ENCODE results near the gene CACNA2D4.
A peak's percentile ranks its signal among the peaks of the same experiment; 100 is the strongest.

The CACNA2D4 gene

DNA sequence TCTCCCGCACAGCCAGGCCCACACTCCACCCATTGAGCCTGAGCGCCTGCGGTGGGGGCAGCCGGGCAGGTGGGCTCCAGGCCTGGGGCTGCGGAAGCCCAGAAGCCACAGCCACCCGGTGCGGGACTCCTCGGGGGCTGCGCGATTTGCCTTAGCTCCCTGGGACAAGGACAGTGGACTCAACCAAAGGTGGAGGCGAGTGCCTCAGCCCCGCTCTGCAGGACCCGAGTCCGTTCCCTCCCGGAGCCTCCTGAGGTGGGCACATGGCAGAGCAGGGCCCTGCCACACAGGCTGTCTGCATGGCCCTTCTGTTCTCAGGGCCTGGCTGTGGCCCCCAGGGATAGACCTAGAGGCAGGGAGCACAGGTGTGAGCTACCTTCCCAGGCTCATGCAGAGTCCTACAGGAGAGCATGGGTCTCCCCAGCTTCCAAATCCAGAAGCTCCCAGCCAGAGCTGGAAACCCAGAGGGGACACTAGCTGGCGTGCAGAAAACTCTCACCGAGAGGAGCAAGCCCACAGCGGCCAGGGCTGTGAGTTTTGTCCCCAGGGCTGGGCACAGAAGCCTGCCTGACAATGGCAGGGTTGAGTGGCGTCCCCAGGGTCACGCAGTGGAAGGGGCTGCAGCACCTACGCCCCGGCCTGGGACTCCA, 120.3 kb downstream of the CACNA2D4 start:
- no peak for DNase-seq

DNA sequence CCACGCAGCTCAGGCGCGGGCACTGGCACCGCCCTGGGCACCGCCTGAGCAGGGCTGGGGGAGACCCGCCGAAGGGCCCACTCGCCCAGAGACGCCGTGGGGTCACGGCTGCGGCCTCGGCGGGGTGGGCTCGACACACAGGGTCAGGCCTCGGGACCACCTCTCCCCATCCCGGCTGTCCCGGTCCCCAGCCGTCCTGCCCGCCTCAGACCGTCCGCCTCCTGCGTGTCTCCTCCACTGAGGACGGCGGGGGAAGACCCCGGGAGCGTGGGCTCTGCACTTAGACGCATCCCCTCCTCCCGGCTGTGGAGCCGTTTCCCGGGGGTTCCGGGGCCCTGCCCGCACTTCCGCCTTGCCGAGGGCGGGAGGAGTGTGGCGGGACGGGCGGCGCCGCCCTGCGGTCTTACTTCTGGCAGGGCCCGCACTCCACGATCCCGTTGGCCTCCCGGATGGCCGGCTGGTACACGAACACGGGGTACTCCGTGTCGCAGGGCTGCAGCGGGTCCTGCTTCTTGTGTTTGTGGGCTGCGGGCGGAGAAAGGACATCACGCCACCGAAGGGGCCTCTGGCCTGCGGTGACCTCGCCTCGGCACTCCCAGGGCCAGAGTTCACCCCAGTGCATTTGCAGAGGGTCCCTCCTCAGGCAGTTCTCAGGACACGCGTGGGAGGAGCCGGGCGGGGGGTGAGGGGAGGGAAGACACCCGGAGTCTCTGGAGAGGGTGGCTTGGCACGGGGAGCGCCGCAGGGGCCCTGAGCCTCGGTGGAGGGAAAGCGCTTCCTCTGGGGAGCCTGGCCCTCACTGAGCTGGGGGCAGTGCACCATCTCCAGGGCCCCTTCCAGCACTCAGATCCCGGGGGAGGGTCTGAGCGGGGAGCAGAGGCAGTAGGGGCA, 121.2 kb downstream of the CACNA2D4 start:
- peak; percentile 27 to 68 (median 44) for DNase-seq

DNA sequence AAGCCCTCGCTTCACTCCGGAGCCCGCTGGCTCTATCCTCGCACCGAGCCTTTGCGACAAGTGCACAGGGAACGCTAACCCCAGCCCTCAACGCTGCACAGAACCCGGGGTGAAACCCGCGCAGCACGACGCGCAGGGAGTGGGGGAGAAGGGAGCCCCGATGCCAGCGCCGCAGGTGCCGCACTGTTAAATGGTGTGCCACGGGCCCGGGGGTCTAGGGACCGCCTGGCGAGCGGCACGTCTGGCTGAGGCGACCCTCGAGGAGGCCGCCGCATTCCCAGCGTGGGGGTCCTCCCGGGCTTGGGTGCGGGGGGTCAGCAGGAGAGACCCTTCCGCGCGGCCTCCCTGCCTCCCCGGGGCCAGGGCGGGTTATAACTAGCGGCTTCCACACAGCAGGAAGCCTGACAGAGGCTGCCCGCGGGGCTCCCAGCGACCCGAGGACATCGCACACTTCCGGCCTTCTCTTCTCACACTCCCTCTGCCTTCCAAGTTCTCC, 121.9 kb downstream of the CACNA2D4 start:
- DNase-seq = peak in 5 of 6 experiments; percentile 14 to 70 (median 55)

DNA sequence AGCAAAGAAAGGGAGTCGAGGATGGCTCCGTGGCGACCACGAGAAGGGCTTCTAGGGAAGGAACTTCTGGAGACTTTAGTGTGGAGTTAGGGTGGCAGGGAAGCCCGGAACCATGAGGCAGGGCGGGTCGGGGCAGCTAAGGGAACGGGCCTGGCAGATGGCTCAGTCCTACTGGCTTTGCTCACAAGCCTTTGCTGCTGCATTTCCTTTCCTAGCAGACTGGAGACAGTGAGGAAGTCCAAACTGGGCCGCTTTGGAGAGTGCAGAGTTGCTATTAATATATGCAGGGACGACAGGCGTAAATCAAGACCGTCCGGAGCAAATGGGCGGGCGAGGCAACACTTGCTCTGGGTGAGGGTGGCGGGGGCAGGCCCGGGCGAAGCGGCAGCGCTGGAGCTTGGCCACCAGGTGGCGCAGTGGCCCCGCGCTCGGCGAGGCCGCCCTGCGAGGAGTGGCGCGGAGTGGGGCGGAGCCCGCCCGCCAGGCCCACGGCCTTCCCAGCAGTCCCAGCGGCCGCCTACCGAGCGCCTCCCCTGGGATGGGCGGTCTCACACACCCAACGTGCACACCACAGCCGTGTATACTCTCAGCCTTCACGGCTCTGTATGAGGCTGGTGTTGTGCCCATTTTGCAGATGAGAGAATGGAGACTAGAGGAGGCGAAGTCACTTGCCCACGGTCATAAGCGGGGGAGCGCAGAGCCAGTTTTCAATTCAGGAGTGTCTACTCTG, 122.5 kb downstream of the CACNA2D4 start:
- peak; percentile 86 to 93 (median 88) for DNase-seq

DNA sequence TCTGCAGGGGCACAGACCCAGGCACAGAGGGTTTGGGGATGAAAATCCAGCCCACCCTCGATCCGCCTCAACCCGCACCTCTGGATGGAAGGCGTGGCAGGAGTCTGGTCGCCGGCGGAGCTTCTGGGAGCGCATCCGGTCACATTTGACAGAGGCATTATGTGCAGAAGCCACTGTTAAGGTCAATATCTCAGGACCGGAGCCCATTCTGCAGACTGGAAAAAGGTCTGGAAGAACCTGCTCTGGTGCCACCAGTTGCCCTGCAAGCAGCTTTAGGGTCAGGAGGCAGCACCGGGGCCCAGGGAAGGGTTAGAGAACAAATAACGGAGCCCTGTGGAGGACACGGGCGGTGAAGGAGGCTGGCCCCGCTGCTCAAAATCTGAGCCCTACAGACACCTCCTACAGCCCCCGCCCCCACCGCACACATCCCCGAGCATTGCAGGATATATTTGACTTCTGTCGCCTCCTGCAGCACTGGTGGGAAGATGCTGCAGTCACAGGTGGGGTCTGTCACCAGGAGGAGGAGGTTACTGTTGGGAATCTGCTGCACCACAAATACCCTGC, 123.1 kb downstream of the CACNA2D4 start:
- DNase-seq = no peak

DNA sequence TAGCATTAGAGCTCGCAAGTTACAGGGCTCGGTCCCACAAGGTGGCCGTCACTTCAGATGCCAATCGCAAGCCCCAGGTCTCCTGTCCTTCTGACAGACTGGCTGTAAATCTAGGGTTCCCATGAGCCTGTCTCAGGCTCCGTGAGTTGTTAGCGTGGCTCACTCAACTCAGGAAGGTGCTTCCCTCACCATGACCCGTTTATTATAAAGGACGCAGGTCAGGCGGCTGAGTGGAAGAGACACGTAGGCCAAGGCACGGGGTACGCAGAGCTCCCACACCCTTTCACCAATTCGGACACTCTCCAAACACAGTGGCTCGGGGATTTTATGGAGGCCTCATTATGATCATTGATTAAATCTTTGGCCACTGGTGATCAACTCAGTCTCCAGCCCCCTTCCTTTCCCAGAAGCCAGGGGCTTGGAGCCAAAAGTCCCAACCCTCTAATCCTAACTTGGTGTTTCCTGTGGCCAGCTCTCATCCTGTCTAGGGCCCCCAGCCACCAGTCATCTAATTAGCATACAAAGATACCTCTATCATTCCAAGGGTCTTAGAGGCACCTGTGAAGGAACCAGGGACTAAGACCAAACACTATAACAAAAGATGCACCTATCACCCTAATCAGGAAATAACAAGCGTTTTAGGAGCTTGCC, 123.9 kb downstream of the CACNA2D4 start:
- no peak for DNase-seq

DNA sequence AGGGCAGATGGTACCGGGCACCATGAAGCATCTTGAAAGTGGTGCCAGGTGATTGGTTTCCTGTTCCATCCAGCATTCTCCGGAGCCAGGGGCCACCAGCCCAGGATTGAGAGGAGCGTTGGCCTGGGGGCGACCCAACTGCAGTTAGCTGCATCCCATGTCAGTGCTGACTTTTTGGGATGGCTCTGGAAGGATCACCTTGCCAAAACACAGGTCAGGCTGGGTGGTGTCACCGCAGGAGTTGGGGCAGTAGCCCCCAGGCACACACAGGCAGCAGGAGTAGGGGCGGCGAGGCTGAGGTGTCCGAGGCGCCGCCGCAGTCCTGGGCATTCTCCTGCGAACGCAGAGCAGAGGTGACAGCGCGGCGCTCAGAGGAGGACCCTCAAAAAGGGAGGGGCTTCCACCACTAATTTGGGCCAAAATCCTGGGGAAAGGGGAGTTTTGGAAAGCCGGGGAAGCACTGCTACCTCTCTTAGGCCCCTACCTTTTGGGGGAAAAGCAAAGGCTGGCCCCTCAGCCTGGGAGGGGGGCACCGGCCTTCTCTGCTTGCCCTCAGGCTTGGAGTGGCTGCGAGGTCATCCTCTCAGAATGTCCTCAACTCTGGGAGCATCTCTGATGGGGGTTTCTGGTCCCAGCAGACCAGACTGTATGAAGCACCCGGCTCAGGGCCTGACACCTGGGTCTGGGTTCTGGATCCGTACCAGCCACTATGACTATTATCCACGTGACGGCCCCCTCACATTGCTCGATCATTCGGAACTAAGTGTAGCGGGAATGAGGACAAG, 124.8 kb downstream of the CACNA2D4 start:
- no peak for DNase-seq

DNA sequence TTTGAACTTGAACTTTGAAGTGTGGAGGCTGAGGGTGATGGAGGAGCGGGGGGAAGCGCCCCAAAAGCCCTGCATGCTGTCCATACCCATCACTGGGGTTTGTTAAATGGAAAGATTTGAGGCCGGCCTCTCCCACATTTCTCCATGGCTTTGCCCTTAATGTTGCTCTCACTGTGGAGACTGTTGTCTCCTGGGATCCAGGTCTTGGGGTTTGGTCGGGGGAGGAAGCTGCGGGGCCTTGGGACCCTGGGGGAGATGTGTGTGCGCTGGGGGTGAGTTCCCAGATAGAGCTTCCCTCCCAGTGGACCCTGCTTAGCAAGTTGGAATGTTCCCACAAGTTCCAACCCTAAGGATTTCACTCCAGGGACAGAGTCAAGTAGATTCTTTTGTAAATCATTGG, 126.0 kb downstream of the CACNA2D4 start:
- DNase-seq = no peak

DNA sequence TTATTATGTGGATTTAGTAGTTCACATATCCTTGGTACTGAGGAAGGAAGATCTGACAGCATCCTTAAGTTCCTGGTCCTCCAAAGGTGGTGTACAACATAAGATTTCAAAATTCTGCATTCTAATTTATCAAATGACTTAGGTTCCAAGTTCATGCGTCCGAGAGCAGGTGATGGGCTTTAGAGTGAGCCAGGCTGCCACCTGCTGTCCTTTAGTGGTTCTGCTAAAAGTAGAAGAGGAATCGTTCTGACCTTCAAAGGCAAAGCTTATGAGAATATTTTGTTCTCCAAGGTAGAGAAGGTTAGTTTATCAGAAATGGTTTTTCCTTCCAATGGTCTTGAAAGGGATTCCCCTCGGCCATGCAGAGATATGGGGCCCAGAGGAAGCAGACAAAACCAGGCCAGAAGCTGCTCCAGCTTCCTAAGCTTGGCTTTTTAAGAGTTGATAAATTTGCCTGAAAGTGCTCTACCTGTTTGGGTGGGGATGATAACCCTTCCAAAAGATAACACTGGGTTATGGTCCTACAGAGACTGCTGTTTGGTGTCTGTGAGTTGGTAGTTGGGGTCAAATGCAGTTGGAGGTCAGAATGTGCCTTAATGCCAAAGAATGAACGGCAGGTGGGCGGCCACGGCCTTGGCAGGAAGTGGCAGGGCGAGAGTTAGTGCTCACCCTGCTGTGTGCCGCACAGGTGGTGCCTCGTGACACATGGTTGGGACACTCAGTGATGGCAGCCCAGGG, 127.2 kb downstream of the CACNA2D4 start:
- peak; percentile 25 to 71 (median 58) for DNase-seq

DNA sequence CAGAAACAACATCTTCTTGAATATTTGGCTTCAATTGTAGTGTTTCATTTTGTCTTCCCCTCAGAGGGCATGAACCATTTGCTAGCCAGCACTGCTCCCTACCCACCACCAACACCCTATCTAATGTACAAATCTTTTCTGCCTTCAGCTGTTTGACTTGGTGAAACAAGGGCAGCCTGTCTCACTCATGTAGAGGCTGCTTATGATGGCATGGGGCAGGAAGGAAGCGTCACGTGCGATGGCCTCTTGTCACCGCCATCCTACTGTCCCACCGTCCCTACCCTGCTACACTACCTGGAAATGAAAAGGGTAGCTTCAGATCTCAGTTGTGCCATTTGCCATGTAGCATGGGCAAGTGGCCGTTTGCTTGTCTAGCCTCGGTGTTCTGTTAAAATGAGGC, 128.0 kb downstream of the CACNA2D4 start:
- no peak for DNase-seq

DNA sequence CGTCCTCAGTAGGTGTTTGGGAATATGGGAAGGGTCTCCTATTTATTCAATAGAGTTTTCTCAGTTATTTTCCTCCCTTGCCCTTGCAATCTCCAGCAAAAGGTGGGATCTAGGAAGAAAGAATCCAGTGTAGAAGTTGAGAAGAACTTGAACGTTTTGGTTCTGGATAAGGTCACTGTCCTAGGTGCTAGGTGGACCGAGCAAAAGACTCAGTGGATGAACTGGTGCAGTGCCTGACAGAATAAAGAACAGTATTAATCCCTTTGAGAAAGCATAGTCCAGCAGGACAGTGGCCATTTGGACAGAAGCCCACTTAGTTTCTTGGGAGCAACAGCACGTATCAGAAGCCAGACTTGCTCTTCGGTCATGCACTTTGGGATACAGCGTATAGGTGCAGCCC, 130.7 kb downstream of the CACNA2D4 start:
- DNase-seq = no peak

DNA sequence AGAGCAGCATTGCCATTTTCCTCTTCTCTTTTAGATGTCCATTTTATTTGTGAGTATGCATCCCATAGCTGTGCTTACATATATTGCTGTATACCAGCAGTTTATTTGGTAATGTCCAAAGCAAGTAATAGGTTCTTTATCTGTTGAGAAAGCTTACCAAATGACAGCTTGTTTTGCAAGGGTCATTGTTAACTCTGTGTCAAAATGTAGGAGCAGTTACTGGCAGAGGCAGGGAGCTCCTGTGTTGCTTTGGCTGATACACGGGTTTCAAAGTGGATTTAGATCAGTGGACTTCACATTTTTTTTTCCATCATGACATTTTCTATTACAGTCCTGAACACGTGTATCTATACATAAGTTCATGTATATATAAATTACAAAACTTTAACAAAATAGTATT, 136.2 kb downstream of the CACNA2D4 start:
- no peak for DNase-seq

DNA sequence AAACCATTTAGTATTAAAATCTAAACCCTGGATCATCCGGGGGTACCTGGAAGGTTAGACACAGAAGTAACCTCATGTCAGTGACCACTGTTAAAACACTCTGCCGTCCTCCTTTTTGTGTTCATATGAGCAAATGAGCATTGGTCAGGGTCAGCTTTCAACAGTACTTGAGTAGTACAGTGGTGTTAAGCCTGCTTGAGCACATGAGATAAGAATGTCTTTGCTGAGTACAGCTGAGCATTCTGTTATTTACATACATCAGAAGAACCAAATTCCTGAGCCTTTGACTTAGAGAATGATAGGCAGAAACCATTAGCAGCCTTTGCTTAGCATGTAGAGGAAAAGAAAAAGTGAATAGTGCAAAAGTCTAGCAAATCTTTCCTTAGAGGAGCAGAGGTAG, 136.7 kb downstream of the CACNA2D4 start:
- no peak for DNase-seq

DNA sequence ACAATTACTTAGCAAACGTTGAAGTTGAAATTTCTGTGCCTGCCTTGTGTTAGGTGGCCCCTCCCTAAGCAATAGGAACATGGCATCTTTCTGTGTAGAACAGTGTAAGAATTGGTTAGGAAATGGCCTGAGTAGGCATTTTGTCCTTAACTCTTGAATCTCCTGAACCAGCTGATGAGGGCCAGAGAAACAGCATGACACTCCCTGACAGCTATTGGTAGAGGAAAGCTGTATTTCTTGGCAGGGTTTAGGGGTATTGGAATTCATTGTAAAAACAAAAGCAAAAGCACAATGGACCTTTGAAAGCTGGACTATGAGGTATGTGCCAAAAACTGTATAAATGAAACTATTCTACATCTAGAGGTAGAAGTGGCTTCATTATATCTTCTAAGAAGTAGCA, 138.7 kb downstream of the CACNA2D4 start:
- no peak for DNase-seq

DNA sequence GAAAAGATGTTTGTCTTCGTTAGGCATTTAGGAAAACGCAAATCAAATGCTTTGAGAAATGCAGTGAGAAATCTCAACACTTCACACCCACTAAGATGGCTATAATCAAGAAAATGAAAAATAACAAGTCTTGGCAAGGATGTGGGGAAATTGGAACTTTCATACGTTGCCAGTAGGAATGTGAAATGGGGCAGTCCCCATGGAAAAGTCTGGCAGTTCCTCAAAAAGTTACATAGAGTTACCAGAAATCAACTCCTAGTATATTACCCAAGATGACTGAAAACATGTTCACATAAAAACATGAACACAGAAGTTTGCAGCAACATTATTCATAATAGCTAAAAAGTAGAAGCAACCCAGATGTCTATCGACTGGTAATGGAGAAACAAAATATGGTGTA, 139.5 kb downstream of the CACNA2D4 start:
- no peak for DNase-seq

DNA sequence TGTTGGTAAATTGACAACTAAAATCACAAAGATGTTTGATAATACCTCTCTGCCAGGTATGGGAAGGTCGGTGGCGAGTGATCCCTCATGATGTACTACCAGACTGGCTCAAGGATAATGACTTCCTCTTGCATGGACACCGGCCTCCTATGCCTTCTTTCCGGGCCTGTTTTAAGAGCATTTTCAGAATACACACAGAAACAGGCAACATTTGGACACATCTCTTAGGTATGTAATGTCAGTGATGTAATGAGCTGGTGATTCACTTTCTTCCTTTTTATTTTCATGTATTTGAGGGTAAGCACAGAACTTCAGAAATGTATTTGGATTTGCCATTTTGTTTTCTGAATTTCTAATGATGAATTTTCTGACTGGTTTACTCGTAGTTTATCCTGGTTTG, 140.7 kb downstream of the CACNA2D4 start:
- no peak for DNase-seq

DNA sequence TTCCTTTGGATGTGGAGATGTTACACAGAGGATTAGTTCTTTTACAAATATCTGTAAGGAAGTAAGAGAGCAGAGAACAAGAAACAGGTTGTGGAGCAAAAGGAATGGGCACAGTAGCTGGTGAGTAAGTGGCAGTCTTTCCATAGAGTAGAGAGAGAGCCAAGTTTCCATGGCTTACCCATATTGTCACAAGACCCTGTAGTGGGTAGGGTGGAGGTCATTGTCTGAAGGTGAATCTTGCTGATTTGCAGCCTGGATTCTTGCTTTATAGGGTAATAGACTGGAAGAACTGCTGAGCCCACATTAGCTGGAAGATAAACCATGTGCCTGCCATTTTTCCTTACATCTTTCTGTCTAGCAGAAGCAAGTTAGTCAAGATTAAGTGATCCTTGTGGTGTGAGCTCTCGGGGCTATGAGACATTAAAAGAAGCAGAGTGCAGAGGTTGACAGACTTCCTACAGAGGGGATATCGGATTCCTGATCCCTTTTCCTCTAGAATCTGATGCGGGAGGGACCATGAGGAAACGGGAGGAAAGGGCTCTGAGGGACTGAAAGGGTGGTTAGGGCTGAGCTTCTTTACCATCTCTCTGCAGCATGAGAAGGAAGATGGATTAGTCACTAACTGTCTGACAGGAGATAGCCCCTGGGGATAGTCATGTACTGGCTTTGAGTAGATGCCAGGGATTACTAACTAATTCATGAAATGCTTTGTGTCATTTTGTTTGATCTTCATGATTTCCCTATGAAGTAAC, 142.1 kb downstream of the CACNA2D4 start:
- DNase-seq = no peak

DNA sequence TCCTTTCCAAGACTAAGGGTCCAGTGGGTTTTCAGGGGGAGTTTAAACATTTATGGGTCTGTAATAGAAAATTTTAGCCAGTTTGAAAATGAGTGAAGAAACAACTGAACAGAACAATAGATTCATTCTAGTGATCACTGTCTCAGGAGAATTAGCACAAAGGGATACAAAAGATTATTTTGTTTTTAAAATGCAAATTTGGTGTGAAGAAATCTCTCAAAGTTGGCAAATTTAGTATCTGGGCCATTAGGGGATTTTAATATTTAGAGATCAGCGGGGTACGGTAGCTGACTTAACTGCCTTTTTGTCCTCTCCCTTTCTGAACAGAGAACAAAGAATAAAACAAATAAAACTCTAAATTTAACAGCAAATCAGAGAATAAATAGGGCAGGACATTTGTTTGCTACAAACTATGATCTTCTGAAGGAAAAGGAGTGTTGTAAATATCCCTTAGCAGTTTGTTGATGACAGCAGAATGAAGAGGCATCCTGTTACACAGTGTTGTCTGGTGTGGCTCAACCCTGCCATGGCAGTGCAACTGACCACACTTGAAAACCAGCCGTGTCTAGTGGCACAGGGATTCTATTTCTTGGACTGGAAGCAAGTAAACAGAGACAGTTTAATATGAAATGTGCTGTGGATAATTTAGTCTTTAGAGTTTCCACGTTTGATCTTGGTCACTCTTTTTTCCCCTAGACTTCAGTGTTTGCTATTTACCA, 144.4 kb downstream of the CACNA2D4 start:
- DNase-seq = no peak

DNA sequence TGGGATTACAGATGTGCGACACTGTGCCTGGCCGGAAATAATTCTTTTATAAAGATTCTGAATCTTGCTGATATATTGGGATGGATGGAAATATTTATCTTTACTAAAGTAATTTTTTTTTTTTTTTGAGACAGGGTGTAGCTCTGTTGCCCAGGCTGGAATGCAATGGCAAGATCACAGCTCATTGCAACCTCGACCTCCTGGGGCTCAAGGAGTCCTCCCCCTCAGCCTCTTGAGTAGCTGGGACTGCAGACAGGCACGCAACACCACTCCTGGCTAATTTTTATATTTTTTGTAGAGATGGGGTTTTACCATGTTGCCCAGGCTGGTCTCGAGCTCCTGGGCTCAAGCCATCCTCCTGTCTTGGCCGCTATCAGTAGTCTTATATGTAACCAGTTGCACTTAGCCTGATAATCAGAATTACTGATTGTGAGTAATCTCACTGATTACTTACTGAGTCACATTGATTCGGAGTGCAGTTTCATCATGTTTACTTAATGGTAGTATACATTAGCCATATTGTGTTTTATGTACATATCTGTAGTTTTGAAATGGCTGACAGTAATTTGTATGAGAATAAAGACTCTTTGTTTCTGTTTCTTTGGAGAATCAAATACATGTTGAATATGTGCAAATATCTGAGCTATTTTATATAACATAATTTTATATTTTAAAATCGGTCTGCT, 148.5 kb downstream of the CACNA2D4 start:
- no peak for DNase-seq

Measured in stimulated activated naive CD4-positive, alpha-beta T cell (primary cell).